Activated CD8-positive, alpha-beta memory T cell treated with anti-CD3 and anti-CD28 coated beads, Interleukin-2, amount 50 U/mL, for 1 hour (primary cell): ENCODE results near the gene DCLK2.

ENCODE experiments used
- DNase-seq: peaks from one replicate; pipeline ENCODE4 v3.0.0-alpha.2; 2020; ENCODE audit errors: extremely low read depth

Gene DCLK2

GRCh38 chr4:150069353-150069752 is 8.9 kb upstream of the DCLK2 start:
- DNase-seq: no peak

DNA sequence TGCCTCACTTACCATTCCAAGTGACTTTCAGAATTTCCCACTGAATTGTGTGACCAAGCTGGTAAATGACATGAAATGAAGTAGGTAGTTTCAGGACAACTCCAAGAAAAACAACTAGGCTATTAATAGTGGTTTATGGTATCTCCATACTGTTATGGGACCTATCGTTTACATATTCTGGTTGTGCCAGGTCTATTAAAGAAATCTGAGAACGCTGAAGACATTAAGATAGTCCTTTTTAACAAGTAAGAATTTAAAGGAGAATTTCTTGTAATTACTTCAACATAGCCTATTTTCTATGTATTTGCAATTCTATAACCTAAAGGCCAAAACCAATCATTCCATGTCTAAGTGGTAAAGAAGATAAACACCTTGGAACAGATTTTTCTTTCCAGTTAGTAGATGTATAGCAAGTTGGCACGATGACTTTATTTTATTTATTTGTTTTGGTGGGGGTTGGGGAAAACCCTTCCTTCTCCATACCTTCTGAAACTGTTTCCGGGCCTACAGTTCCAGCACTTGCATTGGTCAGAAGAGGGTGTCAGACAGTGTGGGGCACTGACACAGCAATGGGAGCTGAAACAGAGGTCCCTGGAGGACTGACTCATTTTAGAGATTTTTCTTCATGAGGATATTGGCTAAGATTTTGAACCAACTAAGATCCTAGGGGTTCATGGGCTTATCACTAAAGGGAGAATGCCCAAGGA is 7.6 kb upstream of the DCLK2 start:
- no peak for DNase-seq

DNA sequence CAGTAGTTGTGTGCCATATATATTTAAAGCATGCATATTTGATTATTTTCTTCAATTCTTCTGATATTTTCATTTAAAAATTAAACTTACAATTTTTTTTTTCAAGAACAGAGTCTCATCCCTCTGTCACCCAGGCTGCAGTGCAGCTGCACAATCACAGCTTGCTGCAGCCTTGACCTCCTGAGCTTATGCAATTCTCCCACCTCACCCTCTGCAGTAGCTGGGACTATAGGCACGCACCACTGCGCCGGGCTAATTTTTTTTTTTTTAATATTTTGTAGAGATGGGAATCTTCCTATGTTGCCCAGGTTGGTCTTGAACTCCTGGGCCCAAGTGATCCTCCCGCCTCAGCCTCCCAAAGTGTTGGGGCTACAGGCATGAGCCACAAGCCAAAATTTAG is 5.8 kb upstream of the DCLK2 start:
- DNase-seq: no peak

- no peak for DNase-seq
Measured at GRCh38 chr4:150072906-150073714, 5.1 kb upstream of the DCLK2 start.

DNA sequence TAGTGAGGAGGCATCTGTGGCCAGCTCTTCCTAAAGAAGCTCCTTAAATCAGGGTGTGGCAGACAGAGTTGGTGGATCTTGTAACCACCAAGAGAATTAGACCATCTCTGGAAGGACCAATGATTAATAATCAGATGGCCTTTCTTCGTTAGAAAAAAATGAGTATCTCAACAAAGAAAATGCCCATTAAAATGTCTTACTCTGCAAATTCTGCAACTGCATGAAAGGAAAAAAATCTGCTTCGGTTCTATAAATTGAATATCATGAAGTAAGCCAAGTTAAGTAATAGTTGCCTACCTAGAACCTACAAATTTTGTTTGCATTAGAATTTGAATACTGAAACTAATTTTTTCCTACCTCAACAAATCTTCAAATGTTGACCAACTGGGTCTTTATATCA is 4.2 kb upstream of the DCLK2 start:
- no peak for DNase-seq

GRCh38 chr4:150078579-150079080 is 385 bp downstream of the DCLK2 start:
- no peak for DNase-seq

DNA sequence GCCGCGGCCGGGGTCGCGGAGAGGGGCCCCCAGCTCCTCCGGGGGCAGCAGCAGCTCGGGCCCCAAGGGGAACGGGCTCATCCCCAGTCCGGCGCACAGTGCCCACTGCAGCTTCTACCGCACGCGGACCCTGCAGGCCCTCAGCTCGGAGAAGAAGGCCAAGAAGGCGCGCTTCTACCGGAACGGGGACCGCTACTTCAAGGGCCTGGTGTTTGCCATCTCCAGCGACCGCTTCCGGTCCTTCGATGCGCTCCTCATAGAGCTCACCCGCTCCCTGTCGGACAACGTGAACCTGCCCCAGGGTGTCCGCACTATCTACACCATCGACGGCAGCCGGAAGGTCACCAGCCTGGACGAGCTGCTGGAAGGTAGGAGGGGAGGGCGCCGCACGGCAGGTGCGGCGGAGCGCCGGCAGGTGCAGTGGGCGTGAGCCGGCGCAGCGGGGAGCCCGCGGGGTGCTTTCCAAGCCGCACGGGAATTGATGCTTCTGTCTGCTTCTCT is 886 bp downstream of the DCLK2 start:
- DNase-seq: no peak

GRCh38 chr4:150080337-150080736 is 2.1 kb downstream of the DCLK2 start:
- DNase-seq: no peak

DNA sequence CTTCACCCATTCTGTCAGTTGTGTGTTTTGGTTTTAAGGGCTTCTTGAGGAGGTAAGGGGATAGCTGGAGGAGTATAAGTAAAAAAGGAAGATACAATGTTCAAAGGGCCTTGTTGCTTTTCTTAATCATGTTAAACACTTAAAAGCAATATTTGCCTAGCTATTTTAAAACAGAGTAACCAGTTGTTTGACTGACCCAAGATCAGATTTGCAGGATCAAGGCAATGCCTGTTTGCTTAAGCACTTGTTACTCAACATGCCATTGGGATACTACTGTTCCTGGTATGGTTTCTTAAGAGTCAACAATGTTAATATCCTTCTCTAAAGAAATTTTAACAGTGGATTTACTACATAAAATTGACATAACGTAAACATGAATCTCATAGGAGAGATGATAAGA is 2.6 kb downstream of the DCLK2 start:
- DNase-seq: no peak

- DNase-seq: no peak
Measured at GRCh38 chr4:150082241-150082640, 4.0 kb downstream of the DCLK2 start.

DNA sequence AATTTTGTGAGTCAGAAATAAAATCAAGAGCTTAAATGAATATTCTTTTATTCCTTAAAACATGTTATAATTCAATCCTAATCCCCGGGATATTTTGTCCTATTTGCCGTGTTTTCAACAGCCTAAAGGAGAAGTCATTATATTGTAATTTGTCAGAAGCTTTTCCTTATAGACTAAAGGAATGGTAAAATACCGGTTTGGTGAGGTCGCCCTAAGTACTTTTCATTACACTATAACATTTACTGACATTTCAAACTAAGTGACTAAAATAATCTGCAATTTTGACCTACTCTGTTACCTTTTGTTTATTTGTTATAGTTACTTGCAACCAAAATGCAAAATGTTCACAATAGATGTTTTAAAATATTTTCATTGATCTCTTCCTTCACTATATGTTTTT is 8.8 kb downstream of the DCLK2 start:
- DNase-seq: no peak

DNA sequence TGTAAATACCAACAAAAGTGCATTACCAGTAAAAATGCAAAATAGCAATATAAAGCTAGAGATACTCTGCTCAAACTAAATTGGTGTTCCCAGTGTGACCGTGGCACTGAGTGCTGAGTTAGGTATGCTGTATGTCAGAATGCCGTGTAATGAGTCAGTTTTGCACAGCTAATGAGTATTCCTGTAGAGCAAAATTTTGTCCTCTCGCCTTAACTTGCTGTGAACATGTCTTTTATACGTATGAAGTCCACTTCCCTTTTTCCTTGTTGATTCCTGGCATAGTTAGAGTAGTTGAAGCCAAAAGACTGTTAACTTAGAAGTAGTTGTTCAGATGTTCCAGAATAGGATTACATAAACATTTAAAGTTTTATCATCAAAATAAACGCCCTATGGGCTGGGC is 11.5 kb downstream of the DCLK2 start:
- DNase-seq: no peak

DNA sequence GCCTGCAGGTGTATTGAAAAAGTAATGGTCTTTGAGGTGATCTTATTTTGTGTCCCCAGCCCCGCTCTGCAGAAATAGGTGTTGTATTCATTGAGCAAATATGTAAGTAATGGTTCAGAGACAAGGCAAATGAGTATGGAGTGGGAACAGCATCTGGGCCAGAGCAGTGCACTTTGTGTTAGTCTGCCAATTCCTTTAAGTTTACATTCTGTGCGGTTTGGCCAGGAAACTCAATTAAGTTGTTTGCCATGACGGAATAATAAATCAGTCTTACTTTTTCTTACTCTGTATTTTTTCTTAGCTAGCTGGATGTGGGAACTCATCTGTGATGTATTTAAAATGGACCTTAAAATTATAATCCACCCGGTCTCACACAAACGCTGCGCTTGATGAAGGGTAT is 12.6 kb downstream of the DCLK2 start:
- no peak for DNase-seq

GRCh38 chr4:150094676-150095075 is 16.4 kb downstream of the DCLK2 start:
- no peak for DNase-seq

- no peak for DNase-seq
Measured at GRCh38 chr4:150096625-150097024, 18.4 kb downstream of the DCLK2 start.

DNA sequence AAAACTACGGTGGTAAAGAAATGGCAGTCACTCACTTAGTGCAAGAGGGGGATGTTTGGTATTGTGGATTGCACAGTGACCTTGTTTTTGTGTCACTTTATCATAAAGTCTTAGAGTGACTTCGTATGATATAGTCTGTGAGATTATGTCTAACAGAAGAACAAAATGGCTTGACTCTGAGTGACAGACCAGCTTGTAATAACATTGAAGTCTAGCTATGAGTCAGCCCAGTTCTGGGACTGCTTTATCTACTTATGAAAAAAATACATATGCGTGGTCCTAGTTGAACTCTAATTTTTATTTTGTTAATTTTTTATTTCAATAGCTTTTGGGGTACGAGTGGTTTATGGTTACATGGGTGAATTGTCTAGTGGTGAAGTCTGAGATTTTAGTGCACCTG is 20.0 kb downstream of the DCLK2 start:
- no peak for DNase-seq

DNA sequence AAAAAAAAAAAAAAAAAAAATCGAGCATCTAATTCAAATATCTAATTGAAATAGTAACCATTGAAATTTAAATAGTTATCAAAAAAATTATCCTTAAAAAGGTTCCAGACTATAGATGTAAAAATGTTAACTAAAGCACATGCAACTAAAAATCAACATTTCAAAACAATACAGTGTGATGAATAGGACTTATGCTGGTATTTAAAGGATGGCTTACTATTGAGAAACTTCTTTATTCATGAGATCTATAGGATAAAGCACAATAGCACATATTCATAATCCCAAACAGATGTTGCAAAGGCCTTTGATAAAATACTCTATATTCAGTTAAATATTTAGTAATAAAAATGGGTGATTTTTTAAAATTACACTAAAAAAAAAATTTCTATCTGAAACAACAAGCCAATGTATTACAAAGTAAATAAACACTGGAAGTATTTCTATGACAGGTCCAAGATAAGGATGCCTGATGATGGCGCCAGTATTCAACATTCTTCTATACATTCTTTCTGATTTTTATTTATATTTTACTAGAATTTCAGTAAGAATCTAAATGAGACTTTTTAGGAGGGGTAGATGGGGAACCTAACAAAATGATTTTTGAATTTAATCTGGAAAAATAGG is 26.3 kb downstream of the DCLK2 start:
- no peak for DNase-seq

- DNase-seq: no peak
Measured at GRCh38 chr4:150106886-150107285, 28.6 kb downstream of the DCLK2 start.

DNA sequence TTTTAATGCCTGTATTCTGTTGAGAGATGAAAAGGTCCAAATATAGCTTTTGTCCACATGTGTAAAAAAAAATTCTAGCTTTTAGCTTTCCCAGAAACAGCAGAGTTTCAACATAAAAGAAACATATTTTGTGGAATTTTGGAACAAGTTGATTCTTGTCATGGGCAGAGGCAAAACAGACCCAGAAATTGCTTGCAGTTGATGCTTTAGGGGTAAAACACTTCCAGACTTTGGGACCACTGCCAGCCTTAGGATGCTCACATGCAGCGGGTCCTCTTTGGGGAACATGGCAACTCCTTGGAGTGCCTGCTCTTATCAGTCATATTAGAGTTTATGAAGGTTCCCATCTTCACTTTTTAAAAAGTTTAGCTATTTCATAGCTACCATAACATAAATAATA is 30.4 kb downstream of the DCLK2 start:
- no peak for DNase-seq

DNA sequence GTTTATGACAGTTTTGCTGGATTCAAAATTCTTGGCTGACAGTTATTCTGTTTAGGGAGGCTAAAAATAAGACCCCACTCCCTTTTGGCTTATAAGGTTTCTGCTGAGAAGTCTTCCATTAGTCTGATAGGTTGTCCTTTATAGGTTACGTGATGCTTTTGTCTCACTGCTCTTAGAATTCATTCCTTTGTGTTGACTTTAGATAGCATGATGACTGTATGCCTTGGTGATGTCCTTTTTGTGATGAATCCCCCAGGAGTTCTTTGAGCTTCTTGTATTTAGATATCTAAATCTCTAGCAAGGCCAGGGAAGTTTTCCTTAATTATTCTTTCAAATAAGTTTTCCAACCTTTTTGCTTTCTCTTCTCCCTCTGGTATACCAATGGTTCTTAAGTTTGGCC is 36.4 kb downstream of the DCLK2 start:
- no peak for DNase-seq

GRCh38 chr4:150115851-150116250 is 37.6 kb downstream of the DCLK2 start:
- no peak for DNase-seq

DNA sequence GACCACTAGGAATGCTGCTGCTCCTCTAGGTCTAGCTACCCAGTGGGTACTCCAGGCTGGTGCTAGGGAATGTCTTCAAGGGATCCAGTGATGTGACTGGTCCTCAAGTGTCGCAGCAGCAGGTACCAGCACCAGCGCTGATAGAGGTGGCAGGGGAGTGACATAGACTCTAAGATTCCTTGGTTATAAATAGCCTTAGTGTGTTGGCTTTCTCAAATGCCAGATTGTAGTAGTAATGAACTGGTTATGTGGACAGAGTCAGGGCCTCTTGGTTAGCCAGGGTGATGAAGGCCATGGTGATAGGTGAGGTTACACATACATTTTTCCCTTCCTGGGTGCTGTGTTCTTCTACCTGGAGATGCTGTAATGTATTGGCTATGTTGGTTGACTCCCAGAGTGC is 38.3 kb downstream of the DCLK2 start:
- DNase-seq: no peak

DNA sequence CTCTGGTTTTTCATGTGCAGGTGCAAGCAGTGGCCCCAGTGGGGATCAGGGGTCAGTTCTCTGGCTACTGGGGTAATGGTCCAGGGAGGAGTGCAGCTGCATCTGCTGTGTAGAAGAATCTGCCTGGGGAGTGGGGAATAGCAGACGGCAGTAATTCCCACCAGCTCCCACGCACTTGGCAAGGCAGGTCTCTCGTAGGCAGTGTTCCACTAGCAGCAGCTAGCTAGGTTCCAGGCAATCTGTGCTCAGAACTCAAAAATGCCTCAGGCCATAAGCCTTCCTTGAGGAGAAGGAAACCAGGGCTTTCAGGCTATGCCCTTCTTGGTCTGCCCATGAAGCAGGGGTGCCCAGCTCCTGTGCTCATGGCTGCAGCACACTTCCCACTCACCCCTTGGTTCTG is 38.8 kb downstream of the DCLK2 start:
- DNase-seq: no peak
